Brain microvascular endothelial cell (primary cell): ENCODE measurements around the gene GPR132.
"Not testable (repeated sequence)": the region's sequence is repeated elsewhere in the genome, so short reads cannot be mapped to it uniquely, and the experiment has no call there.

ENCODE experiments used
- DNase-seq: peaks from one replicate; pipeline ENCODE4 v3.0.0-alpha.2; 2020
- H3K27ac ChIP-seq: fragments of 250-450 bp; sonication (Bioruptor Pico); 2 replicates; pipeline ENCODE4 v1.5.1; 2020; ENCODE audit warnings: mild to moderate bottlenecking, moderate library complexity
- H3K27me3 ChIP-seq: fragments of 250-450 bp; sonication (Bioruptor Pico); replicated peaks from 2 replicates; pipeline ENCODE4 v1.5.1; 2020; ENCODE audit warnings: mild to moderate bottlenecking
- H3K36me3 ChIP-seq: fragments of 250-450 bp; sonication (Bioruptor Pico); replicated peaks from 2 replicates; pipeline ENCODE4 v1.5.1; 2020; ENCODE audit warnings: mild to moderate bottlenecking
- H3K4me3 ChIP-seq: 2 replicates; pipeline ENCODE4 v1.5.1; 2011; ENCODE audit warnings: low read depth, mild to moderate bottlenecking, control low read depth, low read length, moderate library complexity
- in situ Hi-C: cut with HindIII; loops from 2 replicates; pipeline ENCODE4 v1.10.0; 2017; ENCODE audit warnings: low sequenced_read_pairs, low pct_ligation_motif_present
- TF ChIP-seq, protein P1 (sequence below): IDR thresholded peaks from 2 replicates; pipeline ENCODE4 v1.5.1; 2011; ENCODE audit warnings: low read depth, mild to moderate bottlenecking, moderate library complexity, low read length, control low read depth, inconsistent platforms; ENCODE audit errors: missing control alignments

Gene GPR132

GRCh38 chr14:105067140-105067968, 2.1 kb upstream of the GPR132 start:
- DNase-seq, result peak; percentile 43
- Histone ChIP-seq H3K27me3 (no peaks in the 10 kb centered on the region), H3K27ac (no peak overlapping the region), H3K36me3 (no peaks in the 10 kb centered on the region), H3K4me3 (no peak overlapping the region)
- in situ Hi-C loops, result no loop called here
- TF ChIP-seq, protein P1, sequence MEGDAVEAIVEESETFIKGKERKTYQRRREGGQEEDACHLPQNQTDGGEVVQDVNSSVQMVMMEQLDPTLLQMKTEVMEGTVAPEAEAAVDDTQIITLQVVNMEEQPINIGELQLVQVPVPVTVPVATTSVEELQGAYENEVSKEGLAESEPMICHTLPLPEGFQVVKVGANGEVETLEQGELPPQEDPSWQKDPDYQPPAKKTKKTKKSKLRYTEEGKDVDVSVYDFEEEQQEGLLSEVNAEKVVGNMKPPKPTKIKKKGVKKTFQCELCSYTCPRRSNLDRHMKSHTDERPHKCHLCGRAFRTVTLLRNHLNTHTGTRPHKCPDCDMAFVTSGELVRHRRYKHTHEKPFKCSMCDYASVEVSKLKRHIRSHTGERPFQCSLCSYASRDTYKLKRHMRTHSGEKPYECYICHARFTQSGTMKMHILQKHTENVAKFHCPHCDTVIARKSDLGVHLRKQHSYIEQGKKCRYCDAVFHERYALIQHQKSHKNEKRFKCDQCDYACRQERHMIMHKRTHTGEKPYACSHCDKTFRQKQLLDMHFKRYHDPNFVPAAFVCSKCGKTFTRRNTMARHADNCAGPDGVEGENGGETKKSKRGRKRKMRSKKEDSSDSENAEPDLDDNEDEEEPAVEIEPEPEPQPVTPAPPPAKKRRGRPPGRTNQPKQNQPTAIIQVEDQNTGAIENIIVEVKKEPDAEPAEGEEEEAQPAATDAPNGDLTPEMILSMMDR, result no peak

GRCh38 chr14:105066240-105067071, 1.2 kb upstream of the GPR132 start:
- Histone ChIP-seq H3K36me3 (no peaks in the 10 kb centered on the region), H3K4me3 (no peak overlapping the region), H3K27ac (no peak overlapping the region), H3K27me3 (no peaks in the 10 kb centered on the region)
- in situ Hi-C loops, result no loop called here
- no peak for DNase-seq
- TF ChIP-seq, protein P1, result peak; percentile 10

DNA sequence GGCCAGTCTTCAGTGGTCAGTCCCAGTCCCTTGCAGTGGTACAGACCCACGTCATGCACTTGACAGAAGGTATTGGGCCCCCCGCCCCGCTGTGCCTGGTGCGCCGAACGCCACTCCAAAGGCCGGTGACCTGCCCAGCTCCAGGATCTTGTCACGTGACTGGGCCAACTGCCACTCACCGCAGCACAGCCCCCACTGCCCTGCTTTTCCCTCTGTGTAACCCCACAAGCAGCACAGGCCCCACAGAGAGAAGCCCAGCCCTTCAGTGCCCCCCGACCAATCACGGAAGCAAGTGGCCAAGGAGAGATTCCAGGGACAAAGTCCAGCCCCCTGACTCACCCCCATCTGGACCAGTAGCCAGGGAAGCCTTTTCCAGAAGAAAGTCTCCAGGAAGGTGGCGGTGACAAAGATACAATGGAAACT, 498 bp downstream of the GPR132 start:
- in situ Hi-C loops, result no loop called here
- TF ChIP-seq, protein P1, result no peak
- Histone ChIP-seq H3K27me3 (no peaks in the 10 kb centered on the region), H3K4me3 (no peak overlapping the region), H3K36me3 (no peaks in the 10 kb centered on the region), H3K27ac (no peak overlapping the region)
- DNase-seq, result peak; percentile 32

- in situ Hi-C loops, result no loop called here
- TF ChIP-seq, protein P1, result no peak
- no peak overlapping the region for H3K4me3 ChIP-seq
- H3K27me3 ChIP-seq, result no peaks in the 10 kb centered on the region
- H3K27ac ChIP-seq, result no peak overlapping the region
- DNase-seq, result no peak
- H3K36me3 ChIP-seq, result no peaks in the 10 kb centered on the region
Measured at GRCh38 chr14:105064001-105064400, 1.2 kb downstream of the GPR132 start.

DNA sequence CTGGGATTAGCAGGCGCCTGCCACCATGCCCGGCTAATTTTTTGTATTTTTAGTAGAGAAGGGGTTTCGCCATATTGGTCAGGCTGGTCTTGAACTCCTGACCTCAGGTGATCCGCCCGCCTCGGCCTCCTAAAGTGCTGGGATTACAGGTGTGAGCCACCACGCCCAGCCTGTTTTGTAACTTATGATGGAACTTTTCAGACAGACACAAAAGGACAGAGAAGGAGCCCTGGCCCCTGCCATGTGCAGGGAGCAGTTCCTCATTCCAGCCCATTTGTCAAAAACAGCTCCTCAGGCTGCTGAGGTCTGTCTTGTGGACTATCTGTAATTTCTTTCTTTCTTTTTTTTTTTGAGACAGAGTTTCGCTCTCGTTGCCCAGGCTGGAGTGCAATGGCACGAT, 1.7 kb downstream of the GPR132 start:
- H3K4me3 ChIP-seq, H3K27ac ChIP-seq, H3K36me3 ChIP-seq, DNase-seq, H3K27me3 ChIP-seq, in situ Hi-C loops: not testable (repeated sequence)

DNA sequence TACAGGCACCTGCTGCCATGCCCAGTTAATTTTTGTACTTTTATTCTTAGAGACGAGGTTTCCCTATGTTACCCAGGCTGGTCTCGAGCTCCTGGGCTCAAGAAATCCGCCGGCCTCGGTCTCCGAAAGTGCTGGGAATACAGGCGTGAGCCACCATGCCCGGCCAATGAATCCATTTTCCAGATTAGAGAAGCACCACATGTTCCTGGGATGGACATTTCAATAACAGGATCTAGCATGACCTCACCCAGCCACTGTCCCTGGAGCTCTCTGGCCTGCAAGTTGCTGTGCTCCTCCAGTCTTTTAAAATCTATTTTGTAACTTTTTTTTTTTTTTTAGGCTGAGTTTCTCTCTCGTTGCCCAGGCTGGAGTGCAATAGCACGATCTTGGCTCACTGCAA, 2.2 kb downstream of the GPR132 start:
- in situ Hi-C loops, result no loop called here
- no peaks in the 10 kb centered on the region for H3K27me3 ChIP-seq
- H3K4me3 ChIP-seq, result no peak overlapping the region
- no peak overlapping the region for H3K27ac ChIP-seq
- TF ChIP-seq, protein P1, result no peak
- DNase-seq, result no peak
- no peaks in the 10 kb centered on the region for H3K36me3 ChIP-seq
